Pons (tissue), 1 donor: ENCODE data around the gene FDXACB1.
"Not testable (repeated sequence)": the region's sequence is repeated elsewhere in the genome, so short reads cannot be mapped to it uniquely, and the experiment has no call there.

Source experiments
- DNase-seq: peaks from one replicate; pipeline ENCODE4 v3.0.0-alpha.2; 2016; ENCODE audit warnings: low spot score

FDXACB1 gene

DNA sequence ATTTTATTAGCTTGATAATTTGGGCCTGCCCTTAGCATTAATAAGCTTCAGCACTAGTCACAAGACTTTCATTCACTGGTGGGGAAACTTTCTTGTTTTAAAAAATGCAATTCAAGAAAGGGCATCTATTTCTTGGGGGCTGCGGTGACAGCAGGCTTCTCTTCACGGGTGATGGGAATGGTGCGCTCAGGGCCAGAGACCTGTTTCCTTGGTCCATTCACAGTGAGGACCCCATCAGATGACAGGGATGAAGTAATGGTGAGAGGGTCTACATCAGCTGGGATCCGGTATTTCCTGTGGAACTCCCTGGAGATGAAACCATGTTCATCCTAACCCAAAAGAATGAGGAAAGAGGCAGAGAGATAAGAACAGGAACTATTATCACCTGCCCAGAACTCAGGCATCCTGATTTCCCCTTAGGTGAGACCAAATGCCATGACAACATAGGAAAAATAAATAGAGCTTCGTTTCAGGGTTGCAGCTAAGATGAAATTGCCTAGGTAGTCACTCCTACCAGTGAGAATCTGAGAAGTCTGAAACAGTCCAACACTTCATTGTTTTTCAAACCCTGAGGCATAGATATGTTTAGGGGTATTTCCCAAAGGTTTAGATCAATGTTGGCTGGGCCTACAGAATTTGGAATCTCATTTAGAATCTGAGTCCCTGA is 29.8 kb upstream of the FDXACB1 start:
- peak; percentile 73 for DNase-seq

- DNase-seq, result no peak
Measured at GRCh38 chr11:111906680-111907079, 27.7 kb upstream of the FDXACB1 start.

DNA sequence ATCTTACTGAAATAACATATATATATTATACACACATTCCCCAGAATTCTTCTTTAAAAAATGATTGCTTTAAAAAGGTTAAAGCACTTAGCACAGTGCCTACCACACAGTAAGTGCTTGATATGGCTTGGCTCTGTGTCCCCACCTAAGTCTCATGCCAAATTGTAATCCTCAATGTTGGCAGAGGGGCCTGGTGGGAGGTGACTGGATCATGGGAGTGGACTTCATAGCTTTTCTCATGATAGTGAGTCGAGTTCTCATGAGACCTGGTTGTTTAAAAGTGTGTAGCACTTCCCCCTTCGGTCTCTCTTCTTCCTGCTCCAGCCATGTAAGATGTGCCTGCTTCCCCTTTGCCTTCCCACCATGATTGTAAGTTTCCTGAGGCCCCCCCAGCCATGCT is 26.4 kb upstream of the FDXACB1 start:
- no peak for DNase-seq

- DNase-seq, result no peak
Measured at GRCh38 chr11:111886844-111887243, 7.9 kb upstream of the FDXACB1 start.

DNA sequence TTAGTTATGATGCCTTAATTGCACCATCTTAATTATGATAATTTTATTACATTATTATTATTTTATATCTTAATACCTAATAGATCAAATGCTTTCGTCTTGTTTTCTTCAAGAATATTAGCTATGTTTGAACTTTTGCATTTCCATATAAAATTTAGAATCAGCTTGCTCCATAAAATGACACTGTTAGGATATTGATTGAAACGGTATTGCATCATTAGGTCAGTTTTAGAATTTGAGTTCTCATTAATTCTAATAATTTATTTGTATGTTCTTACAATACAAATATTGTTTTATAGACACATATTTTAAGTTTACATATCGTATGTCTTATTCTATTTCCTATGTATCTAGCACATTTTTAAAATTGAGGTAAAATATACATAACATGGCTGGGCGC is 7.1 kb upstream of the FDXACB1 start:
- no peak for DNase-seq

- DNase-seq, result not testable (repeated sequence)
Measured at GRCh38 chr11:111885053-111885452, 6.1 kb upstream of the FDXACB1 start.

- peak; percentile 78 for DNase-seq
Measured at GRCh38 chr11:111882202-111882601, 3.2 kb upstream of the FDXACB1 start.

- no peak for DNase-seq
Measured at GRCh38 chr11:111879637-111879960, 634 bp upstream of the FDXACB1 start.

GRCh38 chr11:111878385-111878848 is 548 bp downstream of the FDXACB1 start:
- peak; percentile 58 for DNase-seq

GRCh38 chr11:111871693-111872161 is 7.2 kb downstream of the FDXACB1 start:
- DNase-seq, result peak; percentile 38

DNA sequence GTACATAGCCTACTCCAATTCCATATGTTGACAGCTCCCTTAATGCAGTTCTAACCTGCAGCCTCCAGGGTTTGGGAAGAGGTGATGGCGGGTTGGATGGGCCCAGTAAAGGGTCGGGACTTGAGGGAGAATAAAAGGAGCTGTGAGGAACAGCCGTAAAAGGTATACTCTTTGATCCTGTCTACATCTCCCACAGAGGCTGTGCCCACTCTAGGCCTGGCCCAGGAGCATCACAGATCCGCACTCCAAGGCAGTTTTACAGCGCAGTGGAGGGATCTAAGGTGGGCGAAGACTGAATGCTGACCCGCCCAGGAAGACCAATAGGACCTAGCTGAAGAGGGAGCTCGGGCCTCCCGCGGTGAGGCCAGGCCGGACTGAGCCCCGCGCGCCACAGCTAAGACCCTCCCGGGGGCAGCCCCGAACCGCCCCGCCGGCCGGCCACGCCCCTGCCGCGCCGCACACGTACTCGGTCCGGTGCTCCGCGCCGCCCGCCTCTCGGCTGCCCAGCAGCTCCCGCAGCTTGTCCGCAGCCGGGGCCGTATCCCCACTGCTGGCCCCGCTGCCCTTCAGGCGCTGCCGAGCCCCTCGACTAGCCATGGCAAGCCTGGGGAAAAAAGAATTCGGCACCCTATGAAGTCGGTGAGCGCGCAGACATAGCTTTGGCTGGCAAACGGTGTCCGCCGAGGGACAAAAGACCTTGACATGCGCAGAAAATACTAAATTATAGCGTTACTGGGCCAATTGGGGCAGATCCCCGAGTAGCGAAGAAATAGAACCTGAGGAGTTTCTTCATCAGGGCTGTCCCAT is 7.9 kb downstream of the FDXACB1 start, which contains the start of gene ALG9:
Gene ALG9 (minus strand): TSS at position 696 of the 807 bp plus-strand sequence. CDS start 99 bp downstream, at position 597.
- peak; percentile 55 for DNase-seq

- no peak for DNase-seq
Measured at GRCh38 chr11:111870522-111870885, 8.5 kb downstream of the FDXACB1 start.

DNA sequence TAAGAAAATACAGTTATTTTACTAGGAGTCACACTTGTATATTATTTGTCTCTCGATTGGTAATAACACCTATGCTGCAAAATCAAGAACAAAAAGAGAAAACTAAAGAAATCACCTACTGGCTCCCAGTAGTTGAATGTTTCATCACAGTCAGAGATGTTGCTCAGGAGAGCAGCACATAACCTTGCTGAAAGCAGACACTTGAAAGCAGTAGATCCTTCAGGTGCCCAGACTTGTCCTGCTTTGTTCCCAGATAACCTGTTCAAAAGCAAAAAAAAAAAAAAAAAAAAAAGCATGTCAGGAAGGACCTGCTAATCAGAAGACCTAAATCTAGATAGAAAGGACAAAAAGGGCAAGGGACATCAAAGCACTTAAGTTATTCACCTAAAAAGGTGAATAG is 8.9 kb downstream of the FDXACB1 start:
- no peak for DNase-seq

GRCh38 chr11:111860257-111860656 is 18.7 kb downstream of the FDXACB1 start:
- no peak for DNase-seq

DNA sequence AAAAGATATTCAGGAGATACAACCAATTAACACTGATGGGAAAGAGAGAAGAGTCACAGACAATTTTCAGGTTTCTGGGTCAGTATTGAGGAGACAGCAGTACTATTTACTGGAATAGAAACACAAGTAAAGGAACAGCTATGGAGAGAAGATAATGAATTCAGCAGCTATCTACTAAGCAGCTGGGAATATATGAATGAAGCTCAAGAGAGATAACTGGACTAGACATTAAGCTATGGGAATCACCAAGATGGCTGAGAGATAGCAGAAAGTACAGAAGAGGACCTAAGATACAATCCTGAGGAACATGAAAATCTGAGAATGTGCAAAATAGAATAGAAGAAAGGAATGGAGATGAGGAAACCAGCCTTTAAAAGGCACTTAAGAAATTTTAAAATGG is 23.5 kb downstream of the FDXACB1 start:
- DNase-seq, result no peak

- DNase-seq, result no peak
Measured at GRCh38 chr11:111852103-111852502, 26.9 kb downstream of the FDXACB1 start.

DNA sequence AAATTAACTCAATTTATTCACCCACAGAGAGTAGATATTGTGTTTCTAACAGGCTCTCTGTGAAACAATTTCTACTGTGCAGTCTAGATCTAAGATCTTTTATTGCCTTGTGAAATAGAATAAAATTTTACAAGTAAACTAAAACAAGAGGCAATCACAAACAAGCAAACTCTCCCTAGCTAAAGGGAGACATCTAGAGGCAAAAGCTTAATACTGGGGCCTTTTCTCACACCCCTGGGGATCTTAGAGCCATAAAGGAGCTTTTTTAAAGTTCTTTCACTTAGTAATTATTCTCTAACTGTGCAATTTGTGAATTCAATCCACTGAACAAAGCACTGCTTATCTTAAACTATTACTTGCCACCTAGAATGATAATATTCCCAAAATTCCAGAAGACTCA is 27.3 kb downstream of the FDXACB1 start:
- no peak for DNase-seq

GRCh38 chr11:111851067-111851466 is 27.9 kb downstream of the FDXACB1 start:
- no peak for DNase-seq

GRCh38 chr11:111849631-111850030 is 29.3 kb downstream of the FDXACB1 start:
- DNase-seq, result no peak

GRCh38 chr11:111846636-111847035 is 32.3 kb downstream of the FDXACB1 start:
- no peak for DNase-seq

GRCh38 chr11:111846063-111846462 is 32.9 kb downstream of the FDXACB1 start:
- DNase-seq, result no peak

DNA sequence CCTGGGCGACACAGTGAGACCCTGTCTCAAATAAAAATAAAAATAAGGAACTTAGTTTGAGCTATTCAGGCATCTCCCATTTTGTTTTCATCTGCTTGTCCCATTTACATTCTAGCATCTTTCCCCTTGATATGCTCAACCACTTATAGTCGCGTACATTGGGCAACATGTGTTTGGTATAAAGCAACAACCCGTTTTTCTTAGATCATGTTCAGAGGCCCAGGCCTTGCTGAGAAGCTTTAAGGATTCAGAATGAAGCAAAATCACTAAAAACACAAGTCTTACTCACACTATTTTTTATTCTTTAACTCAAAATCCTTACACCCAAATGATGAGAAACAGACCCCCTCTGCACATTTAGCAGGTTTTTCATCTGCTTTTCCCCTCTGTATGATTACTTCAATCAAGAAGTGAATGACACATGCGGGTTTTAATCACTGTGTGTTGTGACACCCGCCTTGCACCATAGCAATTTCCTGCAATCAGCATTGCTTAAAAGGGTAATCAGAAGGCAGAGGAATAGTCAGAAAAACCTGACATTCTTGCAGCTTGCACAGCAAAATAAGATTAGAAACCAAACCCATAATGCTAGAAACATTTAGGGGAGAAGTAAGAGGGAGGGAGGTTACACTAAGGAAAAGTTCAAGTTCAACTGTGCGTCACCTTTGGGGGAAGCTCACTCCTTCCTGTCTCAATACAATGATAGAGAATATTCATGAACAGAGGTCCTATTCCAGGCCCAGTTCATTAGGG is 33.5 kb downstream of the FDXACB1 start:
- no peak for DNase-seq

DNA sequence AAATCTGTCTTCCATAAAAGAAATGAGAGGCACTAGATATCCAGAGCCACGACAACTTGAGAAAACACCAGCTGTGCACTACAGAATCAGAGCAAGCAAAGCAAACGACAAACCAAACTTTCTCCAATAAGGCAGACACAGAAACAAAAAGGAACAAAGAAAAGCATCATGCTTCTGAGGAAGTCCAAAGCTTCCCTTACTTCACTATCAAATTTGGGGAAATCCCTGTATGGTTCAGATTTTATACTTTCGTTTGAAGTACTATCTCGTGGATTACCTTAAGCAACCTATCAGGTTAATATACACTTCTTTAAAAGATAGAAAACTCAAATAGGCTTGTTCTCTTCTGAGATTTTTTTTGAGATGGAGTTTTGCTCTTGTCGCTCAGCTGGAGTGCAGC is 35.3 kb downstream of the FDXACB1 start:
- no peak for DNase-seq
